T-helper 9 cell (primary cell): ENCODE measurements around the gene PCDHGA10.
"Not testable (repeated sequence)": the region's sequence is repeated elsewhere in the genome, so short reads cannot be mapped to it uniquely, and the experiment has no call there.

Source experiments
- DNase-seq: peaks from one replicate; pipeline ENCODE4 v3.0.0-alpha.2; 2020

PCDHGA10 gene

GRCh38 chr5:141393267-141393666 is 19.5 kb upstream of the PCDHGA10 start:
- DNase-seq, result no peak

- not testable (repeated sequence) for DNase-seq
Observed at GRCh38 chr5:141394401-141395187, 18.2 kb upstream of the PCDHGA10 start.

- not testable (repeated sequence) for DNase-seq
Observed at GRCh38 chr5:141397756-141398551, 14.8 kb upstream of the PCDHGA10 start, which contains the start of gene PCDHGB5. TSS of gene PCDHGB5 (plus strand) at chr5:141397947. CDS start at chr5:141398128, 181 bp downstream.

GRCh38 chr5:141398608-141399007 is 14.2 kb upstream of the PCDHGA10 start:
- no peak for DNase-seq

GRCh38 chr5:141399555-141400258 is 13.1 kb upstream of the PCDHGA10 start:
- no peak for DNase-seq

- DNase-seq, result no peak
Observed at GRCh38 chr5:141402553-141403243, 10.1 kb upstream of the PCDHGA10 start, which contains the start of gene PCDHGA9. TSS of gene PCDHGA9 (plus strand) at chr5:141402778. CDS start at chr5:141402953, 175 bp downstream.

GRCh38 chr5:141403387-141403786 is 9.4 kb upstream of the PCDHGA10 start:
- no peak for DNase-seq

GRCh38 chr5:141407790-141408505 is 4.8 kb upstream of the PCDHGA10 start, which contains the start of gene PCDHGB6:
TSS of gene PCDHGB6 (plus strand) at chr5:141408021. CDS start at chr5:141408203, 182 bp downstream.
- not testable (repeated sequence) for DNase-seq

GRCh38 chr5:141409598-141410306 is 3.0 kb upstream of the PCDHGA10 start:
- no peak for DNase-seq

- DNase-seq, result no peak
Observed at GRCh38 chr5:141411575-141411974, 1.2 kb upstream of the PCDHGA10 start.

- no peak for DNase-seq
Observed at GRCh38 chr5:141413540-141414069, 818 bp downstream of the PCDHGA10 start.

- DNase-seq, result not testable (repeated sequence)
Observed at GRCh38 chr5:141414548-141415274, 1.9 kb downstream of the PCDHGA10 start.

- not testable (repeated sequence) for DNase-seq
Observed at GRCh38 chr5:141415275-141415618, 2.5 kb downstream of the PCDHGA10 start.

- not testable (repeated sequence) for DNase-seq
Observed at GRCh38 chr5:141417494-141418172, 4.8 kb downstream of the PCDHGA10 start, which contains the start of gene PCDHGB7. TSS of gene PCDHGB7 (plus strand) at chr5:141417677. CDS start at chr5:141417860, 183 bp downstream.

- DNase-seq, result no peak
Observed at GRCh38 chr5:141419074-141419880, 6.5 kb downstream of the PCDHGA10 start.

GRCh38 chr5:141420855-141421488 is 8.2 kb downstream of the PCDHGA10 start, which contains the start of gene PCDHGA11:
TSS of gene PCDHGA11 (plus strand) at chr5:141421051. CDS start at chr5:141421228, 177 bp downstream.
- DNase-seq, result no peak

- no peak for DNase-seq
Observed at GRCh38 chr5:141421489-141421855, 8.7 kb downstream of the PCDHGA10 start.
